ENCODE results near the gene USP35.

USP35 gene

DNA sequence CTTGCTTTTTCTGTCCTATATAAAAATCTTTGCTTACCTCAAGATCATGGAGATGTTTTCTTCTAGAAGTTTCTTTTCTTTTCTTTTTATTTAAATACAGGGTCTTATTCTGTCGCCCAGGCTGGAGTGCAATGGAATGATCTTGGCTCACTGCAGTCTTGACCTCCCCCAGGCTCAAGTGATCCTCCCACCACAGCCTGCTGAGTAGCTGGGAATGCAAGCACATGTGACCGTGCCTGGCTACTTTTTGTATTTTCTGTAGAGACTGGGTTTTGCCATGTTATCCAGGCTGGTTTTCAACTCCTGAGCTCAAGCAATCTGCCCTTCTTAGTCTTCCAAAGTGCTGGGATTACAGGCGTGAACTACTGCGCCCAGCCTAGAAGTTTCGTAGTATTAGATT lies 45.3 kb downstream of the USP35 start:
- no peak for DNase-seq

GRCh38 chr11:78237293-78238046 lies 48.8 kb downstream of the USP35 start:
- DNase-seq, result no peak

GRCh38 chr11:78239781-78240180 lies 51.1 kb downstream of the USP35 start:
- no peak for DNase-seq

DNA sequence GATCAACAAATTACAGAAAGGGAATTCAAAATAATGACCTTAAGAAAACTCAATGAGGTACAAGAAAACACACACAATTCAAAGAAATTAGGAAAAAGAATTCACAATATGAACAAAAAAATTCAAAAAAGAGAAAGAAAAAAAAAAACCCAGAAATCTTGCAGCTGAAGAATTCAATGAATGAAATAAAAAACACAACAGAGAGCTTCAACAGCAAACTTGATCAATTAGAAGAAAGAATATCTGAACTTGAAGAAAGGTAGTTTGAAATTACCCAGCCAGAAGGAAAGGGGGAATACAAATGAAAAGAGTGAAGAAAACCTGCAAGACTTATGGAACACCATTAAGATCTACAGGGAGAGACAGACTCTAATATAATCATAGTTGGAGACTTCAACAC lies 52.8 kb downstream of the USP35 start:
- no peak for DNase-seq

DNA sequence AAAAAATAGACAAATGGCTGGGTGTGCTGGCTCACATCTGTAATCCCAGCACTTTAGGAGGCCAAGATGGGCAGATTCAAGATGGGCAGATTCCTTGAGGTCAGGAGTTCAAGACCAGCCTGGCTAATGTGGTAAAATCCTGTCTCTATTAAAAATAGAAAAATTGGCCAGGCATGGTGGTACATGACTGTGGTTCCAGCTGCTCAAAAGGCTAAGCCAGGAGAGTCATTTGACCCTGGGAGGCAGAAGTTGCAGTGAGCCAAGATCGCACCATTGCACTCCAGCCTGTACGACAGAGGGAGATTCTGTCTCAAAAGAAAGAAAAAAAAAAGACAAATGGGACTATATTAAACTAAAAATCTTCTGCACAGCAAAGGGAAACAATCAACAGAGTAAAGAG lies 55.4 kb downstream of the USP35 start:
- DNase-seq, result no peak

- DNase-seq, result peak in 2 of 3 donors; percentile 22 to 54
Observed at GRCh38 chr11:78244546-78245255, 56.0 kb downstream of the USP35 start.

GRCh38 chr11:78248191-78248590 lies 59.5 kb downstream of the USP35 start:
- DNase-seq, result no peak

DNA sequence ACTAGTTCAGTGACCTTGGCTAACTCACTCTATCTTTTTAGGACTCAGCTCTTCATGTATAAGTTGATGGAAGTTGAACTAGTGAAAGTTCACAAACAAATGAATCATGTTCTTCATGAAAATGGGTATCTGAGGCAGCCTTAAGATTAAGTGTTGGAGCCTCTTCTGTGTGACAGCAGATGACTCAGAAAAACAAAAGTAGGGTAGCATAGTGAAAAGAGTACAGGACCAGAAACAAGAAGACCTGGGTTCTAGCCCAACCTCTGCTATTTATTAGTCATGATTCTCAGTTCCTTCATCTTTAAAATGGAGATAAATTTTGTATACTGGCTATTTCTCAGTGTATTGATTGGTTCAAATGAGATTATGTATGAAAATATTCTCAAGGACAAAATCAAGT lies 60.2 kb downstream of the USP35 start:
- peak in 1 of 3 donors; percentile 20 for DNase-seq

- DNase-seq, result no peak
Observed at GRCh38 chr11:78250099-78250498, 61.4 kb downstream of the USP35 start.

- no peak for DNase-seq
Observed at GRCh38 chr11:78251083-78251775, 62.5 kb downstream of the USP35 start.

- no peak for DNase-seq
Observed at GRCh38 chr11:78253797-78254196, 65.1 kb downstream of the USP35 start.

GRCh38 chr11:78254268-78254667 lies 65.5 kb downstream of the USP35 start:
- DNase-seq, result no peak

DNA sequence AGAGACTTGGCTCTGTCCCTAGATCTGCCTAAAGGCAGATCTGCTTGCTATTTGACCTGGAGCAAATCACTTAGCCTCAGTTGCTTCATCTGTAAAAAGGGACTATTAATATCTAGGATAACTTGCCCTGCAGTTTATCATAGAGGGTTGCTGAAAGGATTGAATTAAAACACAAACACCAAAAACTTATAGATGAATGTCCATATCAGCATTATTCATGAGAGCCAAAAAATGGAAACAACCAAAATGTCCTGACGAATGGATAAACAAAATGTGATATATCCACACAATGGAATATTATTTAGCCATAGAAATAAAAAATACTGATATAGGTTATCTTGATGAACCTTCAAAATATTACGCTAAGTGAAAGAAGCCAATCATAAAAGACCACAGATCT lies 67.2 kb downstream of the USP35 start:
- DNase-seq, result no peak

DNA sequence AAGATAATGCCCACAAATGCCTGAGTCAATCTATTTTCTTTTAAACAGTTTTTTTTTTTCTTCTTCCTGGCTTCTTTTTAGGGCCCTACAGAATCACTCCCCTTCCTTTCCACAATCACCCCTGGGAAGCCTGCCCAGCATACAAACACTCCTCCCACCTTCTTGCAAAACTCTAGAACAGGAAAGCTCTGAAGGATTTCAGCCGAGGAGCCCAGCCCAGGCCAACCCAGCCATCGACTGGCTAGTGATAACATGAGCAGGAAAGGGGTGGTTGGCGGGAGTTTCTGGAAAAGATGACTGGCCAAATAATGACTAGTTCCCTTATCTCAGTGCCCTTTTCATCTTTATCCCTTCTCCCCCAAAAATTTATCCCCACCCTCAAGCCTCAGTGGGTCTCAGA lies 68.2 kb downstream of the USP35 start:
- DNase-seq, result peak in 2 of 3 donors; percentile 28 to 41

DNA sequence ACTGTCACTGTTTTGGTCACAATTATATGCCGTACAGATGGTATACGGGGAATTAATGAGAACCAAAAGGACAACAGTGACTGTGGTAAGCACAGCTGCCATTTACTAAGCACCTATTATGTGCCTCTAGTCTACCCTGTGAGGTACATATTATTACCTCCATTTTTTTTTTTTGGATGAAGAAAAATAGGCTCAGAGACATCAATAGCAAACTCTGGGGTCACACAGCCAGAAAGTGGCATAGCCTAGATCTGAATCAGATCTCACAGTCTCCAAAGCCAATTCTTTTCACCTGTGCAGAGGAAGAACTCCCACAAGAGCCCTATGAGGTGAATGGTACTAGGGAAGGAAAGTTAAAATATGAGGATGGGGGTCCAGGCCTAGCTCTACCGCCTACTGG lies 68.9 kb downstream of the USP35 start:
- no peak for DNase-seq

- no peak for DNase-seq
Observed at GRCh38 chr11:78259777-78260487, 71.2 kb downstream of the USP35 start.

DNA sequence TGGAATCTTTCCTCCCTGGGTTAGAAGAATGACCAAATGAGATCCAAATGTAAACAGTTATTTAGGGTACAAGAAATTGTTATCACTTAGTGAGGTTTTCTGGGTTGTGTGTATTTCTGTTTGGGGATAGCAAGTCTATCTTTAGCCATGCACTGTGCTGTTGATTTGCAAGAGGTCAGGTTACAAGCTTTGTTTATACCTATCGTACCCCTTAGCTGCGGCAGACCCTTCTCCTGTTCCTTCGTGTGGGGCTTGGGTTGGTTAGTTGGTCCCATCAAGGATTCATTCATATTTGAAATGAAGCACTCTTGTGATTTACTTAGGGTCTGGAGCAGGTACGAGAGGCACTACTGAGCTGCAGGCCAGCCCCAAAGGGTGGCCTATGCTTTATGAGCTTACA lies 72.6 kb downstream of the USP35 start:
- DNase-seq, result no peak

DNA sequence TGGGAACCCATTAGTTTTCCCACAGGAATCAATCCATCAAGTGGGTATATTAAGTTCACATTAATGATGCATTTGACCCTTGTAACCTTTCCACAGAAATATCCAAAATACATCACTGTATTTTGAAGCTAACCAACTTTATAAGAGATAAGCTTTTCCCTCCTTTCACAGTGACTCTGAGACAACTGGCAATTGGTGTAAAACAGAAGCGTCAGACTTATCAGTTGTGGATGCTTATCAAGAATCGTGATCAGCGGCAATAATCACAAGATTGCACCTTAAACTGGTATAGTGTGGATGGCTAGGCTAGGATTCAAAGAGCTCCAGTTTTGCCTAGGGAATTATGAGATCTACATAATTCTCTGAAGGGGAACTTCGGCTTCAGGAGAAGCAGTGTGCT lies 73.1 kb downstream of the USP35 start:
- DNase-seq, result no peak

GRCh38 chr11:78262238-78262637 lies 73.5 kb downstream of the USP35 start:
- DNase-seq, result no peak

DNA sequence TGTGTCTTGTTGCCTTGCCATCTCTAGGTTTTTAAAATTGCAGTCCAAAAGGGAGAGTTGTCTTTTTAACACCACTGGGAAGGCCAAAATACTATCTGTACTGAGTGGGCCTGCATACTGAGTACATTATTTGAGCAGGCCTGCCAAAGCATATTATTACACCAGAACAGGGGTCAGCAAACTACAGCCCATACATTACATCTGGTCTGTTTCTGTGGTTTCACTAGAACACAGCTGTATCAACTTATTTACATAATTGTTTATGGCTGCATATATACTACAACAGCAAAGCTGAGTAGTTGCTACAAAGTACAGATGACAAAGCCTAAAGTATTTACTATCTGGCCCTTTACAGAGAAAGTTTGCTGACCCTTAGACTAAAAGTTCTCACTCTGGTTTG lies 74.0 kb downstream of the USP35 start:
- no peak for DNase-seq

All from suppressor macrophage treated with lipopolysaccharide for 1 hour (primary cell).